HG03280 (cell line): ENCODE measurements around the gene OR7D4.
"Not testable (repeated sequence)": the region's sequence is repeated elsewhere in the genome, so short reads cannot be mapped to it uniquely, and the experiment has no call there.

Source experiments
- ATAC-seq: cut with Tn5 transposase; IDR thresholded peaks from one replicate; pipeline ENCODE4 v1.9.1; 2021; ENCODE audit warnings: mild to moderate bottlenecking, moderate library complexity; ENCODE audit not compliant: unreplicated experiment

OR7D4 gene

GRCh38 chr19:9219489-9219888 is at the start of gene OR7D4:
Gene OR7D4 (minus strand): TSS chr19:9219589. CDS start chr19:9214837, 4,752 bp downstream.
- ATAC-seq: no peak

- no peak for ATAC-seq
These were observed 31.8 kb upstream of the OR7D4 start for GRCh38 chr19:9251236-9251635.

- ATAC-seq: no peak
These were observed 31.2 kb upstream of the OR7D4 start, which contains the start of gene OR7E24 for GRCh38 chr19:9250630-9251029. Gene OR7E24 (plus strand): TSS chr19:9250930. CDS start chr19:9251044, 114 bp downstream.

GRCh38 chr19:9205501-9206113 is 13.8 kb downstream of the OR7D4 start:
- no peak for ATAC-seq

DNA sequence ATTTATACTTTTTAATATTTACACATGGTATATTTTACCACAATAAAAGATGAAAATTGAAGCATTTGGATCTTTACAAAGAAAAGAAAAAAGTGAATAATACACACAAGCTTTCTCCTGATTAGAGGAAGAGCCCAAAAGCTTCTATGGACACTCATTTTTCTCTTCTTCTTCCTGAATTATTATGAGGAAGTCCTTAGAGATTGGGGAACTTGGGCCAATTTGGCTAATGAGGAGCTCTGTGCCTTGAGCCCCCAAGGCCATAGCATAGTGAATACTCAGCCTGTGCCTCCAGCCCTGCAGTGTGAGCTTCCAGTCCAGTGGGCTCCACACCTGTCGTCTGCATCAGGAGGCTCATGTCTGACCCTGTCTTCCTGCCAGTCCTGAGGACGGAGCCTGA is 21.3 kb downstream of the OR7D4 start:
- not testable (repeated sequence) for ATAC-seq

- no peak for ATAC-seq
These were observed 29.9 kb downstream of the OR7D4 start for GRCh38 chr19:9189535-9189934.

DNA sequence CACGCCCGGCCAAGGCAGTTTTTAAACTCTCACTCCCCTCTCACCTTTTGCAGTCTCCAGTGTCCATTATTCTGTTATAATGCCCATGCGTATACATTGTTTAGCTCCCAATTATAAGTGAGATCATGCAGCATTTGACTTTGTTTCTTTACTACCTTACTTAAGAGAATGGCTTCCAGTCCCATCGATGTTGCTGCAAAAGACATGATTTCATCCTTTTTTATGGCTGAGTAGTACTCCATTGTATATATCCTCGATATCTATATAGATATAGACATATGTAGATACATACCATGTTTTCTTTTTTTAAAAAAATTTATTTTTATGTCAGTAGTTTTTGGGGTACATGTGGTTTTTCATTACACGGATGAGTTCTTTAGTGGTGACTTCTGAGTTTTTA is 32.2 kb downstream of the OR7D4 start:
- ATAC-seq: no peak

GRCh38 chr19:9183000-9183399 is 36.4 kb downstream of the OR7D4 start:
- no peak for ATAC-seq

GRCh38 chr19:9178901-9179300 is 40.5 kb downstream of the OR7D4 start, which contains the start of gene OR7D2:
Gene OR7D2 (plus strand): TSS chr19:9178979. CDS start chr19:9185782, 6,803 bp downstream.
- ATAC-seq: no peak

DNA sequence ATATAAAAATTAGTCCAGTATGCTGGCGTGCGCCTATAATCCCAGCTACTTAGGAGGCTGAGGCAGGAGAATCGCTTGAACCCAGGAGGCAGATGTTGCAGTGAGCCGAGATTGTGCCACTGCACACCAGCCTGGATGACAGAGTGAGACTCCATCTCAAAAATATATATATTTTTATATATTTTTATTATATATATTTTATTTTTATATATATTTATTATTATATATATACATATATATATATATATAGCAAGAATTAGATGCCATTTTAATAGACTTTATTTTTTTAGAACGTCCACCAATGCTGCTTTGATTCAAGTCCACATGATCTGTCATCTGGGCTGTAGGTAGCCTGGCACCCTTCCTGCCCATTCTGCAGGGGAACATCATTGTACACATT is 44.1 kb downstream of the OR7D4 start:
- ATAC-seq: no peak

DNA sequence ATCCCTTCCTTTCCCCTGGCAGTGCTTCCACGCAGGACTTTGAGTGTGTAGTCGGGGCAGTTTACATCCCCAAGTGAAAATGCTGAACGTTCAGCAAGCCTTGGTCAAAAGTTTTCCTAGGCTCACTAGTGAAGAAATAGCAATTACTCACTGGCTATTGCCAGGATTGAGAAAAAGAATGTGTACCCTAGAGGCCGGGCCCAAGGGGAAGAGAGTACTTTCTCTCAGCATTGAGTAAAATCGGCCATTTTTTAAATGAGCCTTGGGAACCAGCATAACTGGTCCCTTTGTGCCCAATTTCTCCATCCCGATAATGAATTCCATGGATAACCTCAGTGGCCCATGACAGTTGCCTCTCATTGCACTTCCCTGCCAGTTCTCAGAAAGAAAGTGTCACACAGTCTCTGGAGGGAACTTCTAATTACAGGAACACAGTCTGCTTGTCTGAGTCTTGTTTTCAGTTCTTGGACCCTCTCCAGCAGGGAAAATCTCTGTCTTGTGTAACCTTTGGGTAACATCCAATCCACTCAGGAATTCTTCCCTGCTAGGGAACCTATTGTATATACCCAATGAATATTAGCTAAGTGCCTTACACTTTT is 47.9 kb downstream of the OR7D4 start:
- ATAC-seq: no peak

DNA sequence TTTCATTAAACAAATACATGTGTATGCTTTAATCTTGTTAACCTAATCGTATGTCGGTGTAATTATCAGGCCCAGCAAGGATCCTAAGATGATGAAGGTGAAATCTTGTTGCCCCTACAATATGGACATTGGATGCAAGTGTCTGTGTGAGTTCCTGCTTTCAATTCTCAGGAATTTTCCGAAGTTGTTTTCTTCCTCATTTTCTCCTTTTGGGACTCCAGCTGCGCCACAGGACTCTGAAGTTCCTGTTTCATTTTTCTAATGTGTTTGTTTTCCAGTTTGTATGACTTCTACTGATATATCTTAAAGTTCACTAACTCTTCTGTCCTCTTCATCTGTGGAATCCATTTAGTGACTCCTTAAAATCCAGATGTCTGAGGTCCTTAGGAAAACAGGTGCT is 52.5 kb downstream of the OR7D4 start:
- ATAC-seq: no peak

- no peak for ATAC-seq
These were observed 54.1 kb downstream of the OR7D4 start for GRCh38 chr19:9165261-9165660.

DNA sequence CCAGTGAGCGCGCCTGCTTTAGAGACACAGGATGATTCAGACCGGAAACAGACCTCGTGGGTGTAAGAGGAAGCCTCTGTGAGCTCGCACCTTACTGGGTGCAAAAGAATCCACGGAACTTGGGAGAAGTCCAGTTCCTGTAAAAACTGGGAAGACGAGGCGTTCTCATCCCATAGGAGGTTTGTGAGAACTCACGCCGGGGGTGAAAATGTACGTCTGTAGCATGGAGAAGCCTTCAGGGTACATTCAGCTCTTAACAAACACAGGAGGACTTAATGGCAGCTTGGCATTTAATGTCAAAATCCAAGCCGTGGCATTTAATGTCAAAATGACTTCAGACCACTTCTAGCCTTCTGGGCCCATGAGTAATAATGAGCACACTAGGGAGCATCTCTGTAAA is 58.0 kb downstream of the OR7D4 start:
- ATAC-seq: no peak
